Measurements from ENCODE around the gene KISS1R.

KISS1R gene

GRCh38 chr19:900302-901111, 16.6 kb upstream of the KISS1R start:
- DNase-seq: no peak

GRCh38 chr19:901216-902092, 15.7 kb upstream of the KISS1R start:
- DNase-seq: no peak

GRCh38 chr19:902093-902370, 15.1 kb upstream of the KISS1R start:
- no peak for DNase-seq

GRCh38 chr19:902446-903226, 14.5 kb upstream of the KISS1R start:
- DNase-seq: no peak

GRCh38 chr19:903266-903797, 13.8 kb upstream of the KISS1R start:
- no peak for DNase-seq

GRCh38 chr19:904545-904944, 12.6 kb upstream of the KISS1R start:
- no peak for DNase-seq

GRCh38 chr19:906480-906879, 10.7 kb upstream of the KISS1R start:
- DNase-seq: no peak

GRCh38 chr19:907183-907853, 9.8 kb upstream of the KISS1R start:
- DNase-seq: no peak

- DNase-seq: no peak
These were observed 5.7 kb upstream of the KISS1R start for GRCh38 chr19:911197-912033.

GRCh38 chr19:912181-913079, 4.7 kb upstream of the KISS1R start:
- DNase-seq: peak in 1 of 5 donors; percentile 47

- DNase-seq: peak; percentile 73 to 87 (median 77)
These were observed 3.9 kb upstream of the KISS1R start, which contains the start of gene R3HDM4 for GRCh38 chr19:913080-913748. Gene R3HDM4 (minus strand): TSS chr19:913219. CDS start chr19:913157, 62 bp downstream.

- no peak for DNase-seq
These were observed 349 bp upstream of the KISS1R start for GRCh38 chr19:916645-917322.

- no peak for DNase-seq
These were observed 962 bp downstream of the KISS1R start for GRCh38 chr19:918152-918437.

- no peak for DNase-seq
These were observed 1.5 kb downstream of the KISS1R start for GRCh38 chr19:918481-919198.

GRCh38 chr19:919199-920050, 2.3 kb downstream of the KISS1R start:
- peak in 2 of 5 donors; percentile 38 to 49 for DNase-seq

- DNase-seq: peak; percentile 53 to 75 (median 64)
These were observed 3.1 kb downstream of the KISS1R start for GRCh38 chr19:920051-920864.

Measured in T-helper 1 cell (primary cell).